Endodermal cell (in vitro differentiated cells): ENCODE data around the gene PARS2. TPM values are rescaled to one million over a fixed set of nuclear protein-coding genes. Genes with fewer than 3 reads are reported as not detected.
"Not testable (repeated sequence)": the region's sequence is repeated elsewhere in the genome, so short reads cannot be mapped to it uniquely, and the experiment has no call there.

Experiments
- DNase-seq: peaks from one replicate; pipeline ENCODE4 v3.0.0-alpha.2; 2017
- H3K27ac ChIP-seq: 2 replicates; pipeline ENCODE4 v1.5.1; 2013; ENCODE audit warnings: mild to moderate bottlenecking, low read depth, low read length, moderate library complexity
- H3K27me3 ChIP-seq: 2 replicates; pipeline ENCODE4 v1.6.1; 2013; ENCODE audit warnings: mild to moderate bottlenecking, low read length, moderate library complexity; ENCODE audit not compliant: insufficient read depth, control insufficient read depth, poor library complexity, severe bottlenecking
- H3K36me3 ChIP-seq: 2 replicates; pipeline ENCODE4 v1.7.0; 2013; ENCODE audit warnings: mild to moderate bottlenecking, low read length, moderate library complexity; ENCODE audit not compliant: control insufficient read depth, insufficient read depth
- H3K4me1 ChIP-seq: one replicate; pipeline ENCODE4 v1.7.0; 2013; ENCODE audit warnings: low read length; ENCODE audit not compliant: control insufficient read depth, insufficient read depth
- H3K4me3 ChIP-seq: 2 replicates; pipeline ENCODE4 v1.5.1; 2013; ENCODE audit warnings: mild to moderate bottlenecking, low read length, moderate library complexity
- H3K9ac ChIP-seq: 2 replicates; pipeline ENCODE4 v1.6.1; 2013; ENCODE audit warnings: mild to moderate bottlenecking, low read length, moderate library complexity; ENCODE audit not compliant: poor library complexity, severe bottlenecking; ENCODE audit errors: extremely low read depth
- H3K9me3 ChIP-seq: 2 replicates; pipeline ENCODE4 v1.6.1; 2013; ENCODE audit warnings: mild to moderate bottlenecking, low read length, moderate library complexity; ENCODE audit not compliant: control insufficient read depth
- H3K27ac Mint-ChIP-seq: 2 replicates; pipeline ENCODE4 v1.8.0; 2020; ENCODE audit warnings: mixed read lengths
- H3K27me3 Mint-ChIP-seq: 2 replicates; pipeline ENCODE4 v1.8.0; 2021; ENCODE audit warnings: mild to moderate bottlenecking, mixed read lengths; ENCODE audit not compliant: insufficient read depth
- H3K36me3 Mint-ChIP-seq: 2 replicates; pipeline ENCODE4 v1.8.0; 2020; ENCODE audit warnings: low read depth, mixed read lengths
- H3K4me1 Mint-ChIP-seq: 2 replicates; pipeline ENCODE4 v1.8.0; 2020; ENCODE audit warnings: mixed read lengths
- H3K4me3 Mint-ChIP-seq: 2 replicates; pipeline ENCODE4 v1.8.0; 2020; ENCODE audit warnings: mild to moderate bottlenecking, moderate library complexity, mixed read lengths
- H3K9me3 Mint-ChIP-seq: 2 replicates; pipeline ENCODE4 v1.8.0; 2020; ENCODE audit warnings: mild to moderate bottlenecking, mixed read lengths
- CTCF ChIP-seq: fragments of 200-600 bp; sonication (generic); conservative IDR thresholded peaks from 2 replicates; pipeline ENCODE4 v1.5.0; 2021; ENCODE audit warnings: antibody characterized with exemption, mild to moderate bottlenecking
- WGBS, 2 experiments: methylation state at CpG; one replicate each; pipeline versions ENCODE4 v1.1.5 to v1.1.7; 2013; ENCODE audit warnings: missing lambda C conversion rate in 2 of 2, mixed read lengths in 1 of 2; ENCODE audit not compliant: insufficient coverage in 1 of 2, insufficient read length in 1 of 2; 5-methylcytosine and 5-hydroxymethylcytosine counted together
- total RNA-seq, 2 donors: library from RNA; stranded (reverse); fragmentation: NEBNext Ultra II Directional in 1 of 2; extraction: Animal tissue kit (Norgen Biotek cat#: 25700) in 1 of 2; gene quantifications; 2 replicates in 1 of 2; 3 replicates in 1 of 2; pipeline ENCODE4 v1.2.1, GENCODE V29; 2021

PARS2 gene
- total RNA-seq, 2 donors from 2014 or later = 8.9 to 9.1 TPM

GRCh38 chr1:54777431-54777830, 13.1 kb upstream of the PARS2 start:
- peaks cover 45% of the 10 kb centered on the region for H3K27me3 Mint-ChIP-seq
- H3K4me1 ChIP-seq = no peaks in the 10 kb centered on the region
- no peaks in the 10 kb centered on the region for H3K9me3 ChIP-seq

GRCh38 chr1:54777011-54777410, 12.7 kb upstream of the PARS2 start:
- H3K4me1 Mint-ChIP-seq = peaks cover 11% of the 10 kb centered on the region
- Histone ChIP-seq H3K9ac (no peak overlapping the region), H3K9me3 (no peaks in the 10 kb centered on the region), H3K27me3 (peaks cover 26% of the 10 kb centered on the region), H3K36me3 (no peaks in the 10 kb centered on the region), H3K4me3 (no peak overlapping the region), H3K4me1 (no peaks in the 10 kb centered on the region), H3K27ac (no peak overlapping the region)
- H3K27me3 Mint-ChIP-seq = peaks cover 41% of the 10 kb centered on the region
- 81 to 100% methylated on average over 2 to 4 of the region's 4 CpGs for WGBS, 2 experiments
- no peak overlapping the region for H3K4me3 Mint-ChIP-seq
- DNase-seq = no peak
- TF ChIP-seq CTCF = no peak
- no peaks in the 10 kb centered on the region for H3K9me3 Mint-ChIP-seq
- no peak overlapping the region for H3K27ac Mint-ChIP-seq
- H3K36me3 Mint-ChIP-seq = no peaks in the 10 kb centered on the region

More at GRCh38 chr1:54777431-54777830, 13.1 kb upstream of the PARS2 start:
- H3K4me3 ChIP-seq = no peak overlapping the region
- H3K9me3 Mint-ChIP-seq = no peaks in the 10 kb centered on the region
- DNase-seq = no peak
- H3K9ac ChIP-seq = no peak overlapping the region
- H3K4me3 Mint-ChIP-seq = no peak overlapping the region
- TF ChIP-seq CTCF = no peak
- H3K27ac ChIP-seq = no peak overlapping the region
- H3K27ac Mint-ChIP-seq = no peak overlapping the region
- H3K27me3 ChIP-seq = peaks cover 30% of the 10 kb centered on the region
- H3K36me3 Mint-ChIP-seq = no peaks in the 10 kb centered on the region
- peaks cover 11% of the 10 kb centered on the region for H3K4me1 Mint-ChIP-seq
- 87 to 95% methylated on average over 4 of the region's 4 CpGs for WGBS, 2 experiments
- H3K36me3 ChIP-seq = no peaks in the 10 kb centered on the region

GRCh38 chr1:54775828-54776721, 11.8 kb upstream of the PARS2 start:
- H3K36me3 Mint-ChIP-seq, H3K27ac ChIP-seq, H3K36me3 ChIP-seq, H3K27ac Mint-ChIP-seq, DNase-seq, H3K4me3 Mint-ChIP-seq, H3K4me1 ChIP-seq, H3K9me3 ChIP-seq, H3K9ac ChIP-seq, H3K4me3 ChIP-seq, H3K9me3 Mint-ChIP-seq: not testable (repeated sequence)
- peaks cover 17% of the 10 kb centered on the region for H3K27me3 ChIP-seq
- 91 to 93% methylated on average over 11 to 16 of the region's 16 CpGs for WGBS, 2 experiments
- Mint-ChIP-seq H3K4me1 (peaks cover 11% of the 10 kb centered on the region), H3K27me3 (peaks cover 34% of the 10 kb centered on the region)
